ACC112 (cell line): ENCODE data around the gene SEPTIN5.
A peak's percentile ranks its signal among the peaks of the same experiment; 100 is the strongest.

Experiments used
- H2AFZ ChIP-seq: fragments of 200-600 bp; sonication (generic); one replicate; pipeline ENCODE4 v1.6.0; 2017; ENCODE audit warnings: antibody characterized with exemption, low read length; ENCODE audit not compliant: unreplicated experiment
- H3K27ac ChIP-seq: fragments of 200-600 bp; sonication (generic); 2 replicates; pipeline ENCODE4 v1.5.1; 2014; ENCODE audit warnings: low read depth, mild to moderate bottlenecking, antibody characterized with exemption, low read length, moderate library complexity
- H3K27me3 ChIP-seq: fragments of 200-600 bp; sonication (generic); 2 replicates; pipeline ENCODE4 v1.6.1; 2014; ENCODE audit warnings: mild to moderate bottlenecking, antibody characterized with exemption, low read length, moderate library complexity, mixed read lengths; ENCODE audit not compliant: insufficient read depth
- H3K36me3 ChIP-seq: fragments of 200-600 bp; sonication (generic); 2 replicates; pipeline ENCODE4 v1.6.1; 2016; ENCODE audit warnings: mild to moderate bottlenecking, antibody characterized with exemption, low read length, moderate library complexity, mixed read lengths; ENCODE audit not compliant: insufficient read depth
- H3K4me1 ChIP-seq: fragments of 200-600 bp; sonication (generic); one replicate; pipeline ENCODE4 v1.6.1; 2016; ENCODE audit warnings: low read length, mixed read lengths; ENCODE audit not compliant: insufficient read depth, unreplicated experiment, control insufficient read depth
- H3K4me3 ChIP-seq: fragments of 200-600 bp; sonication (generic); 2 replicates; pipeline ENCODE4 v1.5.1; 2014; ENCODE audit warnings: mild to moderate bottlenecking, low read depth, low read length
- H3K79me2 ChIP-seq: fragments of 200-600 bp; sonication (generic); one replicate; pipeline ENCODE4 v1.6.0; 2016; ENCODE audit warnings: low read length; ENCODE audit not compliant: control insufficient read depth, unreplicated experiment, insufficient read depth

Gene SEPTIN5

GRCh38 chr22:19716041-19716828 is 1.9 kb downstream of the SEPTIN5 start:
- no peak overlapping the region for H3K4me3 ChIP-seq
- no peaks in the 10 kb centered on the region for H3K36me3 ChIP-seq
- no peaks in the 10 kb centered on the region for H3K79me2 ChIP-seq
- H3K4me1 ChIP-seq, result no peaks in the 10 kb centered on the region
- H2AFZ ChIP-seq, result no peak overlapping the region
- H3K27me3 ChIP-seq, result no peaks in the 10 kb centered on the region
- no peak overlapping the region for H3K27ac ChIP-seq

GRCh38 chr22:19716829-19717105 is 2.5 kb downstream of the SEPTIN5 start:
- Histone ChIP-seq H3K27me3 (no peaks in the 10 kb centered on the region), H3K36me3 (no peaks in the 10 kb centered on the region), H3K4me3 (no peak overlapping the region), H3K79me2 (no peaks in the 10 kb centered on the region), H3K4me1 (no peaks in the 10 kb centered on the region), H2AFZ (no peak overlapping the region), H3K27ac (no peak overlapping the region)

GRCh38 chr22:19717181-19717580 is 2.9 kb downstream of the SEPTIN5 start:
- Histone ChIP-seq H3K27ac (no peak overlapping the region), H3K79me2 (no peaks in the 10 kb centered on the region), H2AFZ (no peak overlapping the region), H3K36me3 (no peaks in the 10 kb centered on the region), H3K4me1 (no peaks in the 10 kb centered on the region), H3K4me3 (no peak overlapping the region), H3K27me3 (no peaks in the 10 kb centered on the region)

- H3K27me3 ChIP-seq, result no peaks in the 10 kb centered on the region
- H3K79me2 ChIP-seq, result no peaks in the 10 kb centered on the region
- H2AFZ ChIP-seq, result peak overlapping the region; percentile 60
- H3K4me3 ChIP-seq, result peak overlapping the region; percentile 80
- H3K36me3 ChIP-seq, result no peaks in the 10 kb centered on the region
- H3K4me1 ChIP-seq, result no peaks in the 10 kb centered on the region
- no peak overlapping the region for H3K27ac ChIP-seq
Measured at GRCh38 chr22:19717691-19718455, 3.6 kb downstream of the SEPTIN5 start.

- H3K27ac ChIP-seq, result no peak overlapping the region
- H3K27me3 ChIP-seq, result no peaks in the 10 kb centered on the region
- H3K4me3 ChIP-seq, result peak overlapping the region; percentile 80
- no peaks in the 10 kb centered on the region for H3K79me2 ChIP-seq
- no peaks in the 10 kb centered on the region for H3K4me1 ChIP-seq
- no peak overlapping the region for H2AFZ ChIP-seq
- no peaks in the 10 kb centered on the region for H3K36me3 ChIP-seq
Measured at GRCh38 chr22:19718456-19719049, 4.2 kb downstream of the SEPTIN5 start.

- Histone ChIP-seq H3K4me3 (peak overlapping the region; percentile 80), H2AFZ (no peak overlapping the region), H3K4me1 (no peaks in the 10 kb centered on the region), H3K27me3 (no peaks in the 10 kb centered on the region), H3K27ac (no peak overlapping the region), H3K36me3 (no peaks in the 10 kb centered on the region), H3K79me2 (no peaks in the 10 kb centered on the region)
Measured at GRCh38 chr22:19719050-19719482, 4.8 kb downstream of the SEPTIN5 start.

GRCh38 chr22:19719488-19720021 is 5.3 kb downstream of the SEPTIN5 start:
- H3K27ac ChIP-seq, result no peak overlapping the region
- H3K27me3 ChIP-seq, result no peaks in the 10 kb centered on the region
- H3K4me1 ChIP-seq, result no peaks in the 10 kb centered on the region
- H3K4me3 ChIP-seq, result peak overlapping the region; percentile 80
- no peak overlapping the region for H2AFZ ChIP-seq
- no peaks in the 10 kb centered on the region for H3K36me3 ChIP-seq
- no peaks in the 10 kb centered on the region for H3K79me2 ChIP-seq

GRCh38 chr22:19720150-19720827 is 6.0 kb downstream of the SEPTIN5 start:
- H3K79me2 ChIP-seq, result no peaks in the 10 kb centered on the region
- H3K4me3 ChIP-seq, result no peak overlapping the region
- H2AFZ ChIP-seq, result no peak overlapping the region
- no peaks in the 10 kb centered on the region for H3K4me1 ChIP-seq
- H3K27me3 ChIP-seq, result no peaks in the 10 kb centered on the region
- no peaks in the 10 kb centered on the region for H3K36me3 ChIP-seq
- H3K27ac ChIP-seq, result no peak overlapping the region

GRCh38 chr22:19720999-19721329 is 6.7 kb downstream of the SEPTIN5 start:
- Histone ChIP-seq H2AFZ (no peak overlapping the region), H3K27ac (no peak overlapping the region), H3K36me3 (no peaks in the 10 kb centered on the region), H3K27me3 (no peaks in the 10 kb centered on the region), H3K79me2 (no peaks in the 10 kb centered on the region), H3K4me3 (no peak overlapping the region), H3K4me1 (no peaks in the 10 kb centered on the region)

GRCh38 chr22:19721330-19722177 is 7.3 kb downstream of the SEPTIN5 start:
- H3K4me3 ChIP-seq, result no peak overlapping the region
- H3K27me3 ChIP-seq, result no peaks in the 10 kb centered on the region

More at GRCh38 chr22:19721330-19722177, 7.3 kb downstream of the SEPTIN5 start:
- no peak overlapping the region for H3K27ac ChIP-seq
- no peaks in the 10 kb centered on the region for H3K4me1 ChIP-seq
- H3K36me3 ChIP-seq, result no peaks in the 10 kb centered on the region
- H3K79me2 ChIP-seq, result no peaks in the 10 kb centered on the region
- no peak overlapping the region for H2AFZ ChIP-seq
